Stimulated activated CD8-positive, alpha-beta memory T cell treated with anti-CD3 and anti-CD28 coated beads, Interleukin-4, amount 100 ng/mL, for 24 hours (primary cell): ENCODE measurements around the gene HMX3.
"Not testable (repeated sequence)": the region's sequence is repeated elsewhere in the genome, so short reads cannot be mapped to it uniquely, and the experiment has no call there.

ENCODE experiments used
- DNase-seq: peaks from one replicate; pipeline ENCODE4 v3.0.0-alpha.2; 2020; ENCODE audit warnings: low read depth

The HMX3 gene

GRCh38 chr10:123175389-123176387 is 39.9 kb downstream of the HMX3 start:
- no peak for DNase-seq

GRCh38 chr10:123178390-123178789 is 42.6 kb downstream of the HMX3 start:
- not testable (repeated sequence) for DNase-seq

GRCh38 chr10:123180101-123181090 is 44.6 kb downstream of the HMX3 start:
- no peak for DNase-seq

GRCh38 chr10:123183724-123184123 is 48.0 kb downstream of the HMX3 start:
- DNase-seq = no peak

- DNase-seq = no peak
These were observed 52.0 kb downstream of the HMX3 start for GRCh38 chr10:123187781-123188180.
